Measurements from ENCODE around the gene ACACB.

The ACACB gene

GRCh38 chr12:109302358-109302757, 186.0 kb downstream of the ACACB start:
- no peak for DNase-seq (ENCODE audit: low read depth)

DNA sequence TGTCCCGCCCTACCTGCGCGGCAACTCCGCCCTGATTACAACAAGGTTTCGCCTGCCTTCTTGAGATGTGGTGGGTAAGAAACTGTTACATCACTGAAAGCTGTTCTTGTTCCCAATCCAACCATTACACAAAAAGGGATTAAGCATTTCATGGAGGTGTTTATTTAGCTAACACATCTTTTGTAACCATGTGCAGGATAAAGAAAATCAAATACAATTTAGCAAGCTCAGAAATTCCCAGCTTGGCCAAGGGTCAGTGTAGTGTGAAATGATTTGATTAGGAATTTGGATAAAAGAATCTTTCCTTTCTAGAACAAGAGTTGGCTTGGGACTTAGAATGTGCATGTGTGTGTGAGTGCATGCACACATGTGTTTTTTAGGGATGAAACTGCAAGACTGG, 186.4 kb downstream of the ACACB start:
- DNase-seq (ENCODE audit: low read depth), result no peak

GRCh38 chr12:109304485-109304884, 188.1 kb downstream of the ACACB start:
- DNase-seq (ENCODE audit: low read depth), result no peak

DNA sequence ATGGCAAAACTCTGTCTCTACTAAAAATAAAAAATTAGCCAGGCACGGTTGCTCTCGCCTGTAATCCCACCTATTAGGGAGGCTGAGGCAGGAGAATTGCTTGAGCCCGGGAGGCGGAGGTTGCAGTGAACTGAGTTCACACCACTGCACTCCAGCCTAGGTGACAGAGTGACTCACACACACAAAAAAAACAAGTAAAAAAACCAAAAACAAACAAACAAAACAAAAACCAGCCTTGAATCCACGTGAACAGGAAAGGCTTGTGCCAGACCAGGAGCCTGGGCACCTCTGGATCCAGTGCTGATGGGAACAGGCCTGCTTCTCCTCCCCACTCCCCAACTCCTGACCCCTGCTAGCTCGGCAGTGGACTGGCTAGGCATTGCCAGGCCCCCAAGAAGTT, 189.2 kb downstream of the ACACB start:
- no peak for DNase-seq (ENCODE audit: low read depth)

DNA sequence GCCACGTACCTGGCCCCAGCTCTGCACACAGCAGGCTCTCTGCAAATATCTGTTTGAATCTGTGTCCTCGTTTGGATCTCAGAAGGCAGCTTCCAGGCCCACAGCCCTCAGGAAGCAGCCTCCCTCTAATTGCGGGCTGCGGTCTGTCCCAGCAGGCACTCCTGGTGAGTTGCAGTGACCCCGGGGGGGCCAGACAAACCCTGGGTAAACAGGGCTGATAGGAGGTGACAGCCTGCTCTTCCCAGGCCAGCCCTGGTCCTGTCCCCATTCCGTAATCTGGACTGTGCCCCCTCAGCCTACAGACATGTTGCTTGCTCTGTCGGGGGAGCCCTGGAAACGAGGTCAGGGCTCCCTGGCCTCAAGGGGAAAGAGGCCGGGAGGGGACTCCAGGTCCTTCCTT, 190.7 kb downstream of the ACACB start:
- no peak for DNase-seq (ENCODE audit: low read depth)

GRCh38 chr12:109308534-109309380, 192.4 kb downstream of the ACACB start, which contains the start of gene FOXN4:
Gene FOXN4, minus strand, starts transcription at chr12:109309284. Its CDS starts 963 bp downstream, at chr12:109308321.
- no peak for DNase-seq (ENCODE audit: low read depth)

DNA sequence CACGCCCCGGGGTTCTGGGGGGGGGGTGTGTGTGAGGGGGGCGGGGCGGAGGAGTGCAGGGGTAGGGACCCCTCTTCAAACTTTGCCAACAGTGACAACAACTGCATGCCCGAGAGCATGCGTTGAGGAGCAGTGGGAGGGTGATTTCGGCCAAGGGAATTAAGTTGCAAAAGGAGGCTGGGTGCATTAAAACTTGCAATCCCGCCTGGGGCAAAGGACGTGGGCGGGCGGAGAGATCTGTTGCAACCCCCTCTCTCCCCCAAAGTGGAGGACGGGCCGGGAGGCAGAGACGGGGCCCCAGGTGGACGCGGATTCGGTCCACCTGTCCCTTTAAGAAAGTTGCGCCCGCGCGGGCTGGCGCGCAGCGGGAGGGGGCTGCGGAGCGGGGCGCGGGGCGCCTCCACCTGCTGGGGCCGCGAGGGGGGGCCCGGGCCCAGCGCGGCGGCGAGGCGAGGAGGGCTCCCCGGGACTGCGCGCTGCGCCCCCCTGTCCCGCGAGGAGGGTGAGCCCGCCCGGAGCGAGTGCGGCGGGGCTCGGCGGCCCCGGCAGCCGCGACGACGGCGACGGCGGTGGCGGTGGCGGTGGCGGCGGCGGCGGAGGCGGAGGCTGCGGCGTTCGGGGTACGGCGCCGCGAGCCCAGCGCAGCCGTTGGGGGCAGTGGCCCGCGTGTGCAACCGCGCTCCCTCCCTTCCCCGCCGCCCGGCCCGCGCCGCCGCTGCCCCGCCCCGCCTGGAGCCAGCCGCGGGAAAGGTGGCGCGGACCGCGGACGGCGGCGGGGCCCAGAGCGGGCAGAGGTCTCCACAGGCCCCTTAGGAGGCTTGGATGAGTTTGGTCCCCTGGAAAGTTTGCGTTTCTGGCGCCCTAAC, 193.2 kb downstream of the ACACB start:
- DNase-seq (ENCODE audit: low read depth), result no peak

DNA sequence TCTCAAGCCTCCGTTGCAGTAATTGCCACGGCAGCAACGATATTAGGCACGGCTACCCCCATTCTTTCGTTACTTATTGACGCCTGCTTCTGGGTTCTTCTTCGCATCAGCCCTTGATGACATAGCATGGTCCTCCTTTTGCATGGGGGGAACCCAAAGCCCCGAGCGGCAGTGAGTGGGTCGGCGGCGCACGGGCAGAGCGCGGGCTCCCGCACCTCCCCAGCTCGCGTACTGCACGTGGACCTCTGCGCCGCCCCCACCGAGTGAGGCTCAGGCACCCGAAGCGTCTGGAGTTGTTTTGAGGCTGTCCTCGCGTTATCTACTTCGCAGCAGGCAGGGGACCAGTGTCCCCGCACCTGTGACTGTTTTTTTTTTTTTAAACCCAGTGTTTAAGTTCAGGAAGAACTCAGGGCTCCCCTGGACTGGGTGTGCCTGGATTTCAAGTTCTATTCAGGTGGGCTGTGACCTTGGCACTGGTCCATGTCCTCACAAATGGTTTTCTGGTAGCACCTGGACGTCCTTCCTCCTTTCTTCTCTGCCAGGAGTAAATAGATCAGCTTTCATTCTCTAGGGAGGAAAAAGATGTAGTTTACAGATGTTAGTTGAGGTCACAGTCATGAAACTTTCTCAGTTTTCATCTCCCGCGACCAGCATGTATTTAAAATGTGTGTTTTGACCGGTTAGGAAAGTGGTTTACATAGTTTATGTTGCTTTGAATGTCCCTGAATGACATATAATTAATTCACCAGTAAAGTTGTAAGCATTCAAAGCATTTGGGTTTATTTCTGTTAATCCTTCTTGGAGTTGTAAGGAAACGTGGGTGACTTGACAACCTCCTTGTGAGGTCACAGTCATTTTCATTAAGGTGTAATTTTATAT, 194.1 kb downstream of the ACACB start:
- DNase-seq (ENCODE audit: low read depth), result no peak

Data from EH (cell line).